ENCODE results near the gene OTUD7B. TPM values are rescaled to one million over a fixed set of nuclear protein-coding genes. Genes with fewer than 3 reads are reported as not detected.

Gene OTUD7B
- total and polyA plus RNA-seq, 2 experiments from 2014 or later = 3.6 to 17.8 TPM

- DNase-seq (ENCODE audit: low spot score) = no peak
- no peaks in the 10 kb centered on the region for H3K9me3 ChIP-seq (ENCODE audit: low read depth)
- no peak overlapping the region for H3K4me2 ChIP-seq
- peak overlapping the region; percentile 38 for H3K27ac ChIP-seq
- H3K4me3 ChIP-seq = no peak overlapping the region
- H3K4me1 ChIP-seq (ENCODE audit: insufficient read depth) = peaks cover 14% of the 10 kb centered on the region
- no peaks in the 10 kb centered on the region for H3K27me3 ChIP-seq
- no peak for TF ChIP-seq EZH2phosphoT487 (IDR thresholded peaks at IDR 0.05; ENCODE audit: low read depth, severe bottlenecking, unreplicated experiment)
- no peak for TF ChIP-seq CTCF (IDR thresholded peaks at IDR 0.05; ENCODE audit: poor library complexity)
- no peak for TF ChIP-seq EZH2 (IDR thresholded peaks at IDR 0.05; ENCODE audit: borderline replicate concordance)
- H4K20me1 ChIP-seq (ENCODE audit: insufficient read depth, poor library complexity, severe bottlenecking) = no peaks in the 10 kb centered on the region
- no peaks in the 10 kb centered on the region for H3K9me2 ChIP-seq (replicated peaks; ENCODE audit: insufficient read depth)
- 89% methylated on average over 4 of the region's 4 CpGs for WGBS (ENCODE audit: low lambda C conversion rate, missing lambda C conversion rate)
- no peak overlapping the region for H2AFZ ChIP-seq
- no peaks in the 10 kb centered on the region for H3K79me2 ChIP-seq
- no peaks in the 10 kb centered on the region for H3K36me3 ChIP-seq (replicated peaks; ENCODE audit: insufficient read depth, low read depth)
These were observed 5.2 kb upstream of the OTUD7B start for GRCh38 chr1:150015651-150016131.

GRCh38 chr1:150012611-150013010 lies 2.1 kb upstream of the OTUD7B start:
- DNase-seq (ENCODE audit: low spot score) = no peak
- Histone ChIP-seq H3K9me3 (ENCODE audit: low read depth) (no peaks in the 10 kb centered on the region), H2AFZ (no peak overlapping the region), H4K20me1 (ENCODE audit: insufficient read depth, poor library complexity, severe bottlenecking) (peaks cover 11% of the 10 kb centered on the region), H3K4me2 (no peak overlapping the region), H3K4me3 (no peak overlapping the region), H3K27me3 (no peaks in the 10 kb centered on the region), H3K79me2 (peaks cover 24% of the 10 kb centered on the region), H3K36me3 (replicated peaks; ENCODE audit: insufficient read depth, low read depth) (no peaks in the 10 kb centered on the region), H3K9me2 (replicated peaks; ENCODE audit: insufficient read depth) (no peaks in the 10 kb centered on the region), H3K27ac (peak overlapping the region; percentile 33), H3K4me1 (ENCODE audit: insufficient read depth) (peaks cover 19% of the 10 kb centered on the region)
- no peak for TF ChIP-seq EZH2phosphoT487 (IDR thresholded peaks at IDR 0.05; ENCODE audit: low read depth, severe bottlenecking, unreplicated experiment)
- TF ChIP-seq CTCF (IDR thresholded peaks at IDR 0.05; ENCODE audit: poor library complexity) = no peak
- TF ChIP-seq EZH2 (IDR thresholded peaks at IDR 0.05; ENCODE audit: borderline replicate concordance) = no peak
- WGBS (ENCODE audit: low lambda C conversion rate, missing lambda C conversion rate) = 96% methylated on average over 1 of the region's 1 CpG

GRCh38 chr1:150009604-150010392 lies 728 bp downstream of the OTUD7B start:
- Histone ChIP-seq H3K27me3 (no peaks in the 10 kb centered on the region), H3K27ac (peak overlapping the region; percentile 99), H3K4me3 (peak overlapping the region; percentile 97), H3K4me2 (peak overlapping the region; percentile 88), H4K20me1 (ENCODE audit: insufficient read depth, poor library complexity, severe bottlenecking) (peaks cover 38% of the 10 kb centered on the region), H3K9me3 (ENCODE audit: low read depth) (no peaks in the 10 kb centered on the region), H3K9me2 (replicated peaks; ENCODE audit: insufficient read depth) (no peaks in the 10 kb centered on the region), H3K4me1 (ENCODE audit: insufficient read depth) (peaks cover 27% of the 10 kb centered on the region), H2AFZ (peak overlapping the region; percentile 75), H3K79me2 (peaks cover 52% of the 10 kb centered on the region), H3K36me3 (replicated peaks; ENCODE audit: insufficient read depth, low read depth) (no peaks in the 10 kb centered on the region)
- 1% methylated on average over 25 of the region's 29 CpGs for whole genome bisulfite sequencing (ENCODE audit: low lambda C conversion rate, missing lambda C conversion rate)
- DNase-seq (ENCODE audit: low spot score) = peak; percentile 78
- TF ChIP-seq EZH2phosphoT487 (IDR thresholded peaks at IDR 0.05; ENCODE audit: low read depth, severe bottlenecking, unreplicated experiment) (no peak), EZH2 (IDR thresholded peaks at IDR 0.05; ENCODE audit: borderline replicate concordance) (no peak), CTCF (IDR thresholded peaks at IDR 0.05; ENCODE audit: poor library complexity) (no peak)
